ENCODE results near the gene LRP1B. TPM values are rescaled to one million over a fixed set of nuclear protein-coding genes. Genes with fewer than 3 reads are reported as not detected.
"Not testable (repeated sequence)": the region's sequence is repeated elsewhere in the genome, so short reads cannot be mapped to it uniquely, and the experiment has no call there.

The LRP1B gene
- total RNA-seq, 1 experiment from 2014 or later: 0.11 TPM

GRCh38 chr2:140472676-140473075, 1658.1 kb downstream of the LRP1B start:
- peak; percentile 23 for DNase-seq (ENCODE audit: low read depth)

- no peak for DNase-seq (ENCODE audit: low read depth)
Observed at GRCh38 chr2:140465301-140465700, 1665.5 kb downstream of the LRP1B start.

- DNase-seq (ENCODE audit: low read depth): no peak
Observed at GRCh38 chr2:140462990-140463389, 1667.8 kb downstream of the LRP1B start.

- peak; percentile 17 for DNase-seq (ENCODE audit: low read depth)
Observed at GRCh38 chr2:140457483-140457882, 1673.3 kb downstream of the LRP1B start.

- no peak for DNase-seq (ENCODE audit: low read depth)
Observed at GRCh38 chr2:140455315-140455714, 1675.5 kb downstream of the LRP1B start.

GRCh38 chr2:140454717-140455116, 1676.1 kb downstream of the LRP1B start:
- DNase-seq (ENCODE audit: low read depth): peak; percentile 77

GRCh38 chr2:140451324-140451723, 1679.5 kb downstream of the LRP1B start:
- DNase-seq (ENCODE audit: low read depth): no peak

GRCh38 chr2:140442319-140442718, 1688.5 kb downstream of the LRP1B start:
- peak; percentile 58 for DNase-seq (ENCODE audit: low read depth)

GRCh38 chr2:140440815-140441214, 1690.0 kb downstream of the LRP1B start:
- no peak for DNase-seq (ENCODE audit: low read depth)

- DNase-seq (ENCODE audit: low read depth): no peak
Observed at GRCh38 chr2:140436936-140437335, 1693.9 kb downstream of the LRP1B start.

- DNase-seq (ENCODE audit: low read depth): not testable (repeated sequence)
Observed at GRCh38 chr2:140427033-140427432, 1703.8 kb downstream of the LRP1B start.

GRCh38 chr2:140424471-140424870, 1706.3 kb downstream of the LRP1B start:
- no peak for DNase-seq (ENCODE audit: low read depth)

- peak; percentile 5 for DNase-seq (ENCODE audit: low read depth)
Observed at GRCh38 chr2:140422759-140423158, 1708.1 kb downstream of the LRP1B start.

GRCh38 chr2:140417504-140417903, 1713.3 kb downstream of the LRP1B start:
- DNase-seq (ENCODE audit: low read depth): no peak

- no peak for DNase-seq (ENCODE audit: low read depth)
Observed at GRCh38 chr2:140416577-140416976, 1714.2 kb downstream of the LRP1B start.

- not testable (repeated sequence) for DNase-seq (ENCODE audit: low read depth)
Observed at GRCh38 chr2:140415035-140415434, 1715.8 kb downstream of the LRP1B start.

- DNase-seq (ENCODE audit: low read depth): no peak
Observed at GRCh38 chr2:140410695-140411094, 1720.1 kb downstream of the LRP1B start.

- no peak for DNase-seq (ENCODE audit: low read depth)
Observed at GRCh38 chr2:140401056-140401455, 1729.8 kb downstream of the LRP1B start.

- no peak for DNase-seq (ENCODE audit: low read depth)
Observed at GRCh38 chr2:140392824-140393223, 1738.0 kb downstream of the LRP1B start.

GRCh38 chr2:140384946-140385345, 1745.9 kb downstream of the LRP1B start:
- DNase-seq (ENCODE audit: low read depth): no peak

- peak; percentile 8 for DNase-seq (ENCODE audit: low read depth)
Observed at GRCh38 chr2:140383781-140384180, 1747.0 kb downstream of the LRP1B start.

- no peak for DNase-seq (ENCODE audit: low read depth)
Observed at GRCh38 chr2:140376686-140377085, 1754.1 kb downstream of the LRP1B start.

GRCh38 chr2:140363131-140363530, 1767.7 kb downstream of the LRP1B start:
- no peak for DNase-seq (ENCODE audit: low read depth)

- DNase-seq (ENCODE audit: low read depth): no peak
Observed at GRCh38 chr2:140362361-140362760, 1768.5 kb downstream of the LRP1B start.

Data from LHCN-M2 (cell line).